Measurements from ENCODE around the gene RPA1.

The RPA1 gene

DNA sequence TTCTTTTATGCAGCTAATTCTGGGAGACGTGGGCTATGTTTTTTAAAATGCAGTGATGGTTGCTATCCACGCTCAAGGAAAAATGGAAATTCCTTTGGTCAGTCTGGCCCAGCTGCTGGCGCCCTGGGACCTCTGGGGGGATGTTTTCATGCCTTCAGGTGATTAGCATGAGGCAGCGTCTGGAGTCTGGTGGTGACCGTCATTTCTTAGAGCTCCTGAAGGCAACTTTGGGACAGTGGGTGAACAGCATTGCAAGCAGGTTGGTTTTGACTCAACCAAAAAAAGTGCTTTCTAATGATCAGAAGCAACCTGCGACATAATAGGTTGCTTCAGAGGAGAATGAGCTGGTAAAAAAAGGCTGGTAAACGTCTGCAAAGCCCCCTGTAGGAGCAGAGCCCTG, 82.3 kb downstream of the RPA1 start:
- no peak for DNase-seq

DNA sequence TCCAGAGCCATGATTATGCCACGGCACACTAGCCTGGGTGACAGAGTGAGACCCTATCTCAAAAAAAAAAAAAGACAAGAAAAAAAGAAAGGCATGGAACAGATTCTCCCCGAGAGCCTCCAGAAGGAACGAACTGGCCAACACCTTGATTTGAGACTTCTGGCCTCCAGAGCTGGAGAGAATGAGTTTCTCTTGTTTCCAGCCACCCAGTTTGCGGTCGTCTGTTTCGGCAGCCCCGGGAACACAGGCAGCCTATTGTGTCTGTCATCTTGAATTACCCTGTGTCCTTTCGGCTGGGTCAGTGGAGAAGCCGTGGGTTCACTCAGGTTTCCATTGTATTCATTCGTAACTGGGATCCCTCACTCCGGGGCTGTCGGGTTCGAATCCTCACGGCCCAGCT, 83.9 kb downstream of the RPA1 start:
- DNase-seq, result no peak

GRCh38 chr17:1914661-1915083, 84.9 kb downstream of the RPA1 start:
- no peak for DNase-seq

DNA sequence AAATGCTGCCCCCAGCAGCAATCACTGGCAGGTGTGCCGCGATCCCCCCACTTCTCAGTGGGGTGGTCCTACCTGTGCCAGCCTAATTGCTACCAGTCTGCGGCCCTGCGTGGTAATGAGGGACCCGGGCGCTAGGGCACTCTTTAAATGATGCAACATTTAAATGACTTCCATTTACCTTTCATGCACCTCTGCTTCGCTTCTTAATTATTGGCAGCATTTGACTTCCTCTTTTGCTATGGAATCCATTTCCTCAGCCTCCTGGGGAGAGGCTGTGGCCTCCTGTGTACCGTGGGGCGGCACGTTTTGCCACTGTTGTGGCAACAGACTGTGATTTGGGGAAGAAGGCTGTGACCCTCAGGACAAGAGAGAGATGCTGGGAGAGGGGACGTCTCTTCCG, 86.1 kb downstream of the RPA1 start:
- no peak for DNase-seq

GRCh38 chr17:1916316-1916715, 86.5 kb downstream of the RPA1 start:
- DNase-seq, result no peak

- no peak for DNase-seq
These were observed 87.3 kb downstream of the RPA1 start for GRCh38 chr17:1916963-1917715.

DNA sequence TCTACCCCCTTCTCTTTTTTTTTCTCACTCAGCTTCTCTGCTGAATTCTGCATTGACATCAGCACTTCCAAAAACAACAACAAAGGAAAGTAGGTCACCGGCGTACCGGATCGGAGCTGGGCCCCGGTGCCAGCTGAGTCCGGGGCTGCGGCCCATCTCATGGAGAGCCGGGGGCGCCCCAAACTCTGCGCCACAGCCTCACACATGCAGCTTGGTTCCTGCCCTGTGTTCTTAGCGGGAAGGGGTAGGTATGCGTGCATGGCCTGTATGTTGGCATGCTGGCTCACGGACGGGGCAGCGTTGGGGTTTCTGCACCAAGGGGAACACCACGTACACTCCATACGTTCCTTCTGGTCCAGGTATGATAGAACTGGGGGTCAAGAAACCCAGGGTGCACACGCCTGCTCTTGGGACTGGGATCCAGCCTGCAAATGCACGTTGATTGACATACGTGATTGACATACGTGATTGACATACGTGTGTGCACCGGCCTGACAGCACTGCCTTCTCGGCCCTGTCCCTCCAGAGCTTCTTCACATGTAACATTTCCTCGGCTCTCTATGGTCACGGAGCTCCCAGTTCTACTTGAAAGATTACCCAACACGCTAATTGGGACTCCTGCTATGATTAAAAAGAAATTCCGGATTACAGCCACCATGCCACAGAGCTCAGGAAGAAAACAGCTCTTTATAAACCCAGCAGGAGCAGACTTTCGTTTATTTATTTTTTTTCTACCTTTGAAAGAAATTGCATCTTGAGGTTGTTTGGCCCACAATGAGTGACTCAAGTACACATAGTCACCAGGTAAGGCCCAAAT, 88.7 kb downstream of the RPA1 start:
- DNase-seq, result no peak

- no peak for DNase-seq
These were observed 89.4 kb downstream of the RPA1 start for GRCh38 chr17:1919201-1919600.

DNA sequence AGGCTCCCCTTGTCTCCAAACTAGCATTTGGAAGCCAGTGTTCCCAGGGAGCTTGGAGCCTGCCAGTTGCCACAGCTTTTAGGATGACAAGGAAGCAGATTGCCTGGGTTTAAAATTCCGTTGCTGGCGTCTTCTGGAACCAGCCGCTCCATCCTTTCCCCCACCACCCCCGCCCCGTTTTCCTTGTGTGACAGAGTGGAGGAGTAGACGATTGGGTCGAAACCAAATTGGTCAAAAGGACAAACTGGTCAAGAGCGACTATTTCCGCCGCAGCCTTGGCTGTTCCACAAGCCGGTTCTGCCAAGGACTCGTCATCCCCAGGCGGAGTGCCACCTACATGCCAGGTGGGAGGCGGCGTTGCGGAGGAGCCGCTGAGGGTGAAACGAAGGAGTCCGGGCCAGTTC, 91.1 kb downstream of the RPA1 start:
- DNase-seq, result peak; percentile 50 to 79

DNA sequence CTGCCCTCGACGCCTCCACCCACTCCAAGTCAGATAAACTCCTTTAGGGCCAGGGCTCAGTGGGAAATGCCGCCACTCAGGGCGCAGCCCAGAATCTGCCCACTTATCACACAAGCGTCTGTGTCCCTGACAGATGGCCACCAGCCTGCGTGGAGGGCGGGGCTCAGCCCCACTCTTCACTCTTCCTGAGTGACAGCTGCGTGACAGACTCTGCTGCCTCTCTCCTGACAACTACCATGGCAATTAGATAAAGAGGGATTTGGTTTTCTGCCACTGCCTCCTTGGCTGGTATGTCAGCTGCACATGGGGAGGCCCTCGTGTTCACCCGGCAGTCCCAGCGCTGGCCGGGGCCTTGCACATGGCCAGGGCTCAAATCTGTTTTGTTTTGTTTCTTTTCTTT, 99.2 kb downstream of the RPA1 start:
- no peak for DNase-seq

- DNase-seq, result no peak
These were observed 100.5 kb downstream of the RPA1 start for GRCh38 chr17:1930337-1930645.

DNA sequence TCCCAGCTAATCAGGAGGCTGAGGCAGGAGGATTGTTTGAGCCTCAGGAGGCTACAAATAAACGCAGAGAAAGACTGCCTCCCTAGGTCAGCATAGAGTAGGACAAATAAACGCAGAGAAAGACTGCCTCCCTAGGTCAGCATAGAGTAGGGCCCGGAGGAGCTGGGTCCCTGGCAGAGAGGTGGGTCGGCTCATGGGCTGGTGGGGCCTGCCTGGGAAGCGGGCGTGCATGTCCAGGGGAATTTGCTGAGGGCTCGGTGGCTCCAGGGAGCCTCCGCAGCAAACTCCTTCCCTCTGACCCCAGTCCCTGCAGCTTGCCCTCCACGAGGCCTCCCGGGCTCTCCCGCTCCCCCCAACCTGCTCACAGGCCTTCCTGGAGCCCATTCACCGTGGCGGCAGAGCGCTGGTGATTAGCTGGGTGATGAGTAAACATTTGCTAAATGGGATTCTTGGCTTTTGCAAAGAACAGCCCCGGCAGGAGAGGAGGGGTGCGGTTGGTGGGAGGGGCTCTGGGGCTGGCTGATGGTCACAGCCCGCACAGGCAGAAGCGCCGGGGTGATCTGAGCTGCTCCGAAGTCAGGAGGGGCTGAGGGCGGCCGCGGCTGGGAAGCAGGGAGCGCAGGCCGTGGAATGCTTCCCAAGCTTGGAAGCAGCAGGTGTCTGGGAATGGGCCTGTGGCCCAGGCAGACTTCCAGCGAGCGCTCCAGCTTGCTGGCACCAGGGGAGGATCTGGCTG, 102.2 kb downstream of the RPA1 start:
- DNase-seq, result peak in 1 of 2 donors; percentile 36

- no peak for DNase-seq
These were observed 104.3 kb downstream of the RPA1 start for GRCh38 chr17:1933875-1934715.

DNA sequence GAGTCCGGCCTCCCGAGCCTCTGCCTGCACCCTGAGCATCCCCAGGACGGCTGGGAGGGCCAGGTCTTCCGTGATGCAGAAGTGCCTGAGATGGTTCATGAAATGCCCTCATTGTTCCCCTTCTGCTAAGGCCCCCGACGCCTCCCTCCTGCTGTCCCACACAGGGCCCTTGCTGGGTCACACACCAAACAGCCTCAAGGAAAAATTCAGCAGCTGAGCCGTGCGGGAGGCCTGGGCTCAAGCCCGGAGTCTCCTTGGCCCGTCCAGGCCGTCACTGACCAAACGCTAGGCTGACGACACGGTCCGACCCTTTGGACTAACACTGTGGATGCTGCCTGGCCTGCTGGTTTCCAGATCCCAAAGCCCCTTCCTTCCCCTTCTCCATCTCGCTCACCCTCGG, 105.1 kb downstream of the RPA1 start:
- no peak for DNase-seq

DNA sequence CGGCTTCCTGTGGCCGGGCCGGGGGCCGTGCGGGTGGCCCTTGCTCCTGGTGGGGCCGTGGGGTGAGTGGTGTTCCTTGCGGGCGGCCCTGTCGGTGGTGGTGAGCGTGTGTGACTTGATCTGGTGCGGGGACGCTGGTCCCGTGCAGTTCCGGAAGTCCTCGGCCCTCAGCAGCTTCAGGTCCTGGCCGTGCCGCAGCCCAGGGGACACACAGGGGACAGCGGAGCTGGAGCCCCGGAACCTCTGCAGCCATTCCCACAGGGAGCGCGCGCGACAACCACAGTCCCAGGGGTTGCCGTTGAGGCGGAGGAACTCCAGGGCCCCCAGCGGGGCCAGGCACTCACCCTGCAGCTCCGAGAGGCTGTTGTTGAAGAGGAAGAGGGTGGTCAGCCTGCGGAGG, 107.0 kb downstream of the RPA1 start:
- DNase-seq, result no peak

GRCh38 chr17:1937461-1937860, 107.7 kb downstream of the RPA1 start:
- no peak for DNase-seq

DNA sequence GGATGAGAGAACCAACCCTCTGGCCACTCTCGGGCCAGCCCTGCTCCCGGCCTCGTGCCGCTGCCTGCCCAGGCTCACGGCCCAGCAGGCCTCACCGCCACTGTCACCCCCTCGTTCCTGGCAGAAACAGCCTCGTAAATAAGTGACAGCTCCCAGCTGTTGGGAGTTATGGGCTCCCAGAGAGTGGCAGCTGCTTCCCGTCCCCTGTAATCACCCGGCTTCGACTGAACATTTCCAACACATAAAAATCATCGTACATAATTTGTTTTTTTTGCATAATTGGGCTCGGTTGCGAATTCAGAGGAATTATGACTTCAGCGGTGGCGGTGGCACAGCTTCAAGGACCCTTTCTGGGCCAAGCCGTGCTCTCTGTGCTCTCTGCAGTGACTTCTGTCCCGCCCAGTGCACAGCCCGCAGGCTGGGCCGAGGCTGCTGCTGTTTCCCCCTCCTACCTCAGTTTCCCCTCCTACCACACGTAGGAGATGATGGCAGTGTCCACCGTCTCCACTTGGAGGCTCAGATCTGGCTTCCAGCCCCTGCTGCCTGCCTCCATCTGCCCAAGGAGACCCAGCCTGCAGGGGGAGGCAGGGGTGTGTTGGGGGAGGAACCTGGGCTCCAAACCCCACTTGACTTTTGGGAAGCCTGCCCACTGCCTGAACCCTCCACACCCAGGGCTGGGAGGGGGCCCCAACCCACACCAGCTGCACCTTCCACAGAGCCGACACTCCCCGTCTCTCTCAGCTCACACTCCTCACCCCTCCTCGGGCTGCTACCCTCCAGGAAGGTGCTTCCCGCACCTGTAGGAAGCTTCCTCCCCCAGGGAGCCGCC, 110.4 kb downstream of the RPA1 start:
- no peak for DNase-seq

DNA sequence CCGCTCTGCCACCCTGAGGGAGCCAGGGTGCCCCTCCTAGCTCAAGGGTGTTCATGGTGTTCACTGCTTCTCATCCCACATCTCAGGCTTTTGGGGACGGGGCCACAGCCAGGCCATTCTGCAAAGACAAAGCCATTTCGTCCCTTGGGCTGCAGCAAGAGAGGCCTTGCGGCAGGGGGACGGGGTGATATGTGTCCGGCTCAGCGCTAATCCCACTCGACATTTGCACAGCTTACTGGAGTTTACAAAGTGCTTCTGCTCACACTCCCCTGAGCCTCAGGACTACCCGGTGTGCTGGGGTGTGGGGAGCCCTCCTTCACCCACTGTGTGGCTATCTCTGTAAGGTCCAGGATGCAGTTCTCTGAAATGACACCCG, 111.0 kb downstream of the RPA1 start:
- DNase-seq, result no peak

- no peak for DNase-seq
These were observed 111.7 kb downstream of the RPA1 start for GRCh38 chr17:1941272-1942065.

DNA sequence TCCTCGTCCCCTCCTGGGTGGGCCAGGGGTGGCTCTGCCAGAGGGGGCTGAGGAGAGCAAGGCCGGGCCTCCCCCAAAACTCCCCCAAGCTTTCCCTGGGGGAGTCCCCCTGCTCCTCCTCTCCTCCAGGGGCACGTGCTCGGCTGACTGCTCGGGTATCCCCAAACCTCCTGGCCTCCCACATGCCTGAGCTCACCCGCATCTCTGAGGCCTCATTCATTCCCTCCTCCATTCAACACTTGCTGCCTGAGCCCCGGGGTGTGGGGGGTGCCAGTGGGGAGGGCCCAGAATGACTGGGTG, 112.2 kb downstream of the RPA1 start:
- DNase-seq, result no peak
